GM12892 (cell line): ENCODE data around the gene DVL3.

Experiments
- POLR2AphosphoS5 ChIP-seq: IDR thresholded peaks from 2 replicates; pipeline ENCODE4 v1.6.1; 2011; ENCODE audit warnings: low read depth, low read length, control low read depth
- TAF1 ChIP-seq: IDR thresholded peaks from 2 replicates; pipeline ENCODE4 v1.6.1; 2011; ENCODE audit warnings: low read depth, mild to moderate bottlenecking, control low read depth, low read length, borderline replicate concordance

- peak; percentile 17; the same call in 1 of the 2 replicates for TF ChIP-seq TAF1
- no peak for TF ChIP-seq POLR2AphosphoS5
Observed at GRCh38 chr3:184154885-184155643, at the start of gene DVL3.
